ENCODE results near the gene RNU6-8. TPM values are rescaled to one million over a fixed set of nuclear protein-coding genes. Genes with fewer than 3 reads are reported as not detected.

RNU6-8 gene
- total and polyA plus RNA-seq, 11 donors, result not detected

- Histone ChIP-seq H3K4me3 (no peak overlapping the region), H3K27me3 (no peaks in the 10 kb centered on the region), H3K9me3 (no peaks in the 10 kb centered on the region), H3K36me3 (no peaks in the 10 kb centered on the region), H3K27ac (peak overlapping the region in 1 of 12 donors; percentile 15), H3K4me1 (peaks cover 0 to 24% (median 9%) of the 10 kb centered on the region in 12 donors)
- 81 to 87% (median 84%) methylated on average over 3 of the region's 3 CpGs for WGBS, 4 donors
- intact Hi-C loops (cut with DNase I), result loop anchor here in 8 of 10 donors (2.0 to 10.0 kb wide), 9 partner anchors 48 to 743 kb away; partner anchors contain the start of genes ARHGAP5 (in 2 of the 8), RNU6-7 (in 2 of the 8) and RNU6-8 (in 2 of the 8)
- no peak for TF ChIP-seq POLR2A (IDR thresholded peaks at IDR 0.05)
- TF ChIP-seq, protein P1, sequence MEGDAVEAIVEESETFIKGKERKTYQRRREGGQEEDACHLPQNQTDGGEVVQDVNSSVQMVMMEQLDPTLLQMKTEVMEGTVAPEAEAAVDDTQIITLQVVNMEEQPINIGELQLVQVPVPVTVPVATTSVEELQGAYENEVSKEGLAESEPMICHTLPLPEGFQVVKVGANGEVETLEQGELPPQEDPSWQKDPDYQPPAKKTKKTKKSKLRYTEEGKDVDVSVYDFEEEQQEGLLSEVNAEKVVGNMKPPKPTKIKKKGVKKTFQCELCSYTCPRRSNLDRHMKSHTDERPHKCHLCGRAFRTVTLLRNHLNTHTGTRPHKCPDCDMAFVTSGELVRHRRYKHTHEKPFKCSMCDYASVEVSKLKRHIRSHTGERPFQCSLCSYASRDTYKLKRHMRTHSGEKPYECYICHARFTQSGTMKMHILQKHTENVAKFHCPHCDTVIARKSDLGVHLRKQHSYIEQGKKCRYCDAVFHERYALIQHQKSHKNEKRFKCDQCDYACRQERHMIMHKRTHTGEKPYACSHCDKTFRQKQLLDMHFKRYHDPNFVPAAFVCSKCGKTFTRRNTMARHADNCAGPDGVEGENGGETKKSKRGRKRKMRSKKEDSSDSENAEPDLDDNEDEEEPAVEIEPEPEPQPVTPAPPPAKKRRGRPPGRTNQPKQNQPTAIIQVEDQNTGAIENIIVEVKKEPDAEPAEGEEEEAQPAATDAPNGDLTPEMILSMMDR (IDR thresholded peaks at IDR 0.05), result no peak
- no peak for ATAC-seq
- DNase-seq, result no peak
Measured at GRCh38 chr14:32250681-32251080, 47.6 kb upstream of the RNU6-8 start.

- Histone ChIP-seq H3K9me3 (no peaks in the 10 kb centered on the region), H3K36me3 (no peaks in the 10 kb centered on the region), H3K4me3 (no peak overlapping the region), H3K27ac (no peak overlapping the region), H3K4me1 (peaks cover 0 to 16% (median 7%) of the 10 kb centered on the region in 12 donors), H3K27me3 (no peaks in the 10 kb centered on the region)
- no peak for ATAC-seq
- WGBS, 4 donors, result 89 to 98% (median 92%) methylated on average over 4 of the region's 4 CpGs
- TF ChIP-seq, protein P1 (IDR thresholded peaks at IDR 0.05), result no peak
- TF ChIP-seq POLR2A (IDR thresholded peaks at IDR 0.05), result no peak
- no peak for DNase-seq
- intact Hi-C loops (cut with DNase I), result loop anchor here in 9 of 10 donors (2.0 to 10.0 kb wide), 10 partner anchors 42 to 742 kb away; partner anchors contain the start of genes ARHGAP5 (in 2 of the 9), RNU6-7 (in 2 of the 9) and RNU6-8 (in 2 of the 9)
Measured at GRCh38 chr14:32249780-32250179, 46.7 kb upstream of the RNU6-8 start.

DNA sequence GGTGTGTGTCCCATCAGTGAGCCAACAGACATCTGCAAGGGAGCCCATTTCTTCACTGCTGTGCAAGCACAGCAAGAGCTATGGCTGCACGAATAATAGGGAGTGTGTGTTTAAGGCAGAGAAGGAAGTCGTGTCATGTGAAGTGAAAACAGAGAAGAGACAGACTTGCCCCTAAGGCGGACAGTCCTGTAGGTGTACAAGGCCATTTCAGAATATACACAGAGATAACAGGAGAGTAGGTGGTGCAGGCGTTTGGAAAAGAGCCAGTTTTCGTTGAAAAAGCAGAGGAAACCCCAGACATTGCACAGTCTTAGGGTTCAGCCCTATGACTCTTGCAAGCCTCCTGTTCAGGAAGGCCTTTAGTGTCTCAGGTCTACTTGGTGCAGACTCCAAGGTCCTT lies 46.3 kb upstream of the RNU6-8 start:
- peak in 1 of 4 donors; percentile 10 for ATAC-seq
- 75 to 79% (median 76%) methylated on average over 5 of the region's 5 CpGs for WGBS, 4 donors
- no peak for TF ChIP-seq POLR2A (IDR thresholded peaks at IDR 0.05)
- TF ChIP-seq, protein P1 (IDR thresholded peaks at IDR 0.05), result no peak
- intact Hi-C loops (cut with DNase I), result loop anchor here in 2 of 10 donors (5.0 kb wide), 2 partner anchors 42 to 312 kb away; no protein-coding TSS in a partner anchor
- Histone ChIP-seq H3K27ac (no peak overlapping the region), H3K4me3 (no peak overlapping the region), H3K27me3 (no peaks in the 10 kb centered on the region), H3K9me3 (no peaks in the 10 kb centered on the region), H3K36me3 (no peaks in the 10 kb centered on the region), H3K4me1 (peaks cover 0 to 16% (median 5%) of the 10 kb centered on the region in 12 donors)
- DNase-seq, result no peak

- H3K4me1 ChIP-seq, result peaks cover 0 to 23% (median 3%) of the 10 kb centered on the region in 12 donors
- TF ChIP-seq, protein P1 (IDR thresholded peaks at IDR 0.05), result no peak
- TF ChIP-seq POLR2A (IDR thresholded peaks at IDR 0.05), result no peak
- H3K4me3 ChIP-seq, result no peak overlapping the region
- intact Hi-C loops (cut with DNase I), result loop anchor here in 2 of 10 donors (5.0 kb wide), 2 partner anchors 39 to 309 kb away; no protein-coding TSS in a partner anchor
- H3K27ac ChIP-seq, result no peak overlapping the region
- H3K9me3 ChIP-seq, result no peaks in the 10 kb centered on the region
- DNase-seq (no peak), ATAC-seq (no peak)
- no peaks in the 10 kb centered on the region for H3K27me3 ChIP-seq
- 79 to 96% (median 90%) methylated on average over 4 to 5 of the region's 5 CpGs for WGBS, 4 donors
- no peaks in the 10 kb centered on the region for H3K36me3 ChIP-seq
Measured at GRCh38 chr14:32246751-32247150, 43.7 kb upstream of the RNU6-8 start.
